ENCODE results near the gene CACNA1D.

CACNA1D gene

GRCh38 chr3:53815651-53816050 is 321.2 kb downstream of the CACNA1D start:
- DNase-seq = no peak

GRCh38 chr3:53816425-53816824 is 322.0 kb downstream of the CACNA1D start:
- DNase-seq = no peak

GRCh38 chr3:53817211-53817610 is 322.8 kb downstream of the CACNA1D start:
- DNase-seq = no peak

- DNase-seq = no peak
These were observed 323.4 kb downstream of the CACNA1D start for GRCh38 chr3:53817809-53818208.

- DNase-seq = no peak
These were observed 324.1 kb downstream of the CACNA1D start for GRCh38 chr3:53818221-53819162.

- no peak for DNase-seq
These were observed 324.9 kb downstream of the CACNA1D start for GRCh38 chr3:53819163-53819868.

- DNase-seq = no peak
These were observed 325.7 kb downstream of the CACNA1D start for GRCh38 chr3:53820084-53820483.

- no peak for DNase-seq
These were observed 326.6 kb downstream of the CACNA1D start for GRCh38 chr3:53820756-53821580.

GRCh38 chr3:53821631-53822121 is 327.3 kb downstream of the CACNA1D start:
- DNase-seq = no peak

- no peak for DNase-seq
These were observed 327.9 kb downstream of the CACNA1D start for GRCh38 chr3:53822331-53822741.

GRCh38 chr3:53823026-53823955 is 328.9 kb downstream of the CACNA1D start:
- no peak for DNase-seq

- no peak for DNase-seq
These were observed 329.7 kb downstream of the CACNA1D start for GRCh38 chr3:53823956-53824657.

GRCh38 chr3:53824795-53825194 is 330.4 kb downstream of the CACNA1D start:
- no peak for DNase-seq

GRCh38 chr3:53826048-53826447 is 331.6 kb downstream of the CACNA1D start:
- DNase-seq = no peak

- DNase-seq = no peak
These were observed 334.2 kb downstream of the CACNA1D start for GRCh38 chr3:53828581-53828980.

GRCh38 chr3:53829605-53830004 is 335.2 kb downstream of the CACNA1D start:
- DNase-seq = no peak

GRCh38 chr3:53830944-53831343 is 336.5 kb downstream of the CACNA1D start:
- no peak for DNase-seq

- DNase-seq = no peak
These were observed 338.7 kb downstream of the CACNA1D start for GRCh38 chr3:53833053-53833645.

- no peak for DNase-seq
These were observed 339.3 kb downstream of the CACNA1D start for GRCh38 chr3:53833700-53834099.

- DNase-seq = no peak
These were observed 340.2 kb downstream of the CACNA1D start for GRCh38 chr3:53834429-53835095.
